ENCODE measurements around the gene HLA-DRA. TPM values are rescaled to one million over a fixed set of nuclear protein-coding genes. Genes with fewer than 3 reads are reported as not detected.

HLA-DRA gene
- total RNA-seq, 4 donors from 2014 or later: 26.0 to 440 (median 115) TPM

DNA sequence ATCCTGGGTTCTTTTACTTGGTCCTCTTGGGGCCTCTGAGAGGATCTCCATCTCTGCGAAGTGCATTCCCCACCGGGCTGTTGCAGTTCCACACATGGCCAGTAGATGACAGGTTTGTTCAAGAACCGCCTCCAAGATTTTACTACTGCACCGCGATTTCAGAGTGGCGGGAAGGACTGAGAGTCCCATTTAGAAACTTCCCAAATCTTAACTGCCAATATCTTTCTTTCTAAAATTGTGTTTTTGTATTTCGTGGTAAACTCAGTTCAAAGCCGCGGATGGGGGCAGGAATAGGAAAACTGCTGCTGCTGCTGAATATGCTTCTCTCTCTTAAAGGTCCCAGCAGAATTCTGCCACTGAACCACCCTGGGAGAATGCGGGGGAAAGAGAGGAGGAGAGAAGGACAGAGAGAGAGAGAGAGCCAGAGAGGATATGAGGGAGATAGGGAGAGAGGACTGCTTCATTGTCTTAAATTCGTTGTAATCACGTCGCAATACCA is 24.1 kb upstream of the HLA-DRA start:
- H3K4me3 ChIP-seq: peak overlapping the region in 1 of 4 donors; percentile 22
- intact Hi-C loops (cut with DNase I): no loop called here
- TF ChIP-seq, protein P1, sequence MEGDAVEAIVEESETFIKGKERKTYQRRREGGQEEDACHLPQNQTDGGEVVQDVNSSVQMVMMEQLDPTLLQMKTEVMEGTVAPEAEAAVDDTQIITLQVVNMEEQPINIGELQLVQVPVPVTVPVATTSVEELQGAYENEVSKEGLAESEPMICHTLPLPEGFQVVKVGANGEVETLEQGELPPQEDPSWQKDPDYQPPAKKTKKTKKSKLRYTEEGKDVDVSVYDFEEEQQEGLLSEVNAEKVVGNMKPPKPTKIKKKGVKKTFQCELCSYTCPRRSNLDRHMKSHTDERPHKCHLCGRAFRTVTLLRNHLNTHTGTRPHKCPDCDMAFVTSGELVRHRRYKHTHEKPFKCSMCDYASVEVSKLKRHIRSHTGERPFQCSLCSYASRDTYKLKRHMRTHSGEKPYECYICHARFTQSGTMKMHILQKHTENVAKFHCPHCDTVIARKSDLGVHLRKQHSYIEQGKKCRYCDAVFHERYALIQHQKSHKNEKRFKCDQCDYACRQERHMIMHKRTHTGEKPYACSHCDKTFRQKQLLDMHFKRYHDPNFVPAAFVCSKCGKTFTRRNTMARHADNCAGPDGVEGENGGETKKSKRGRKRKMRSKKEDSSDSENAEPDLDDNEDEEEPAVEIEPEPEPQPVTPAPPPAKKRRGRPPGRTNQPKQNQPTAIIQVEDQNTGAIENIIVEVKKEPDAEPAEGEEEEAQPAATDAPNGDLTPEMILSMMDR (IDR thresholded peaks at IDR 0.05): peak in 5 of 6 experiments; percentile 93 to 100 (median 98)
- no peak for TF ChIP-seq POLR2A (IDR thresholded peaks at IDR 0.05)
- 5 to 13% methylated on average over 13 of the region's 13 CpGs for WGBS, 2 donors
- peaks cover 0 to 86% (median 0%) of the 10 kb centered on the region in 4 donors for H3K27me3 ChIP-seq
- peaks cover 0 to 8% (median 0%) of the 10 kb centered on the region in 3 donors for H3K4me1 ChIP-seq
- DNase-seq: no peak
- H3K36me3 ChIP-seq: no peaks in the 10 kb centered on the region
- no peaks in the 10 kb centered on the region for H3K9me3 ChIP-seq
- H3K27ac ChIP-seq: no peak overlapping the region

DNA sequence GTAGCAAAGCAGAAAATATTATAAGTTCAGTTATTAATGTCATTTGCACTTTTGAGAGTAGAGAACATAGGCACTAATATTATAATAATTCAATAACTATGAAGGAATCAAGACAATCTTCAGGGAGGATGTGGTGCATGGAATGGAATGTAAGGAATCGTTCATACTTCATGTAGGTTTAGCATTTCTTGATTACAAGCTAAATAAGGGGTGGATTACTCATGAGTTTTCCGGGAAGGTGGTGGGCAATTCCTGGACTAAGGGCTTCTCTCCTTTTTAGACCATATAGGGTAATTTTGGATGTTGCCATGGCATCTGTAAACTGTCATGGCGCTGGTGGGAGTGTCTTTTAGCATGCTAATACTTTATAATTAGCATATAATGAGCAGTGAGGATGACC is 23.7 kb upstream of the HLA-DRA start:
- H3K27ac ChIP-seq: no peak overlapping the region
- intact Hi-C loops (cut with DNase I): no loop called here
- H3K36me3 ChIP-seq: no peaks in the 10 kb centered on the region
- H3K9me3 ChIP-seq: no peaks in the 10 kb centered on the region
- peaks cover 0 to 8% (median 0%) of the 10 kb centered on the region in 3 donors for H3K4me1 ChIP-seq
- DNase-seq: no peak
- TF ChIP-seq POLR2A (IDR thresholded peaks at IDR 0.05): no peak
- TF ChIP-seq, protein P1 (IDR thresholded peaks at IDR 0.05): no peak
- H3K4me3 ChIP-seq: no peak overlapping the region
- H3K27me3 ChIP-seq: peaks cover 0 to 89% (median 0%) of the 10 kb centered on the region in 4 donors
- WGBS, 2 donors: 81 to 82% methylated on average over 3 of the region's 3 CpGs

DNA sequence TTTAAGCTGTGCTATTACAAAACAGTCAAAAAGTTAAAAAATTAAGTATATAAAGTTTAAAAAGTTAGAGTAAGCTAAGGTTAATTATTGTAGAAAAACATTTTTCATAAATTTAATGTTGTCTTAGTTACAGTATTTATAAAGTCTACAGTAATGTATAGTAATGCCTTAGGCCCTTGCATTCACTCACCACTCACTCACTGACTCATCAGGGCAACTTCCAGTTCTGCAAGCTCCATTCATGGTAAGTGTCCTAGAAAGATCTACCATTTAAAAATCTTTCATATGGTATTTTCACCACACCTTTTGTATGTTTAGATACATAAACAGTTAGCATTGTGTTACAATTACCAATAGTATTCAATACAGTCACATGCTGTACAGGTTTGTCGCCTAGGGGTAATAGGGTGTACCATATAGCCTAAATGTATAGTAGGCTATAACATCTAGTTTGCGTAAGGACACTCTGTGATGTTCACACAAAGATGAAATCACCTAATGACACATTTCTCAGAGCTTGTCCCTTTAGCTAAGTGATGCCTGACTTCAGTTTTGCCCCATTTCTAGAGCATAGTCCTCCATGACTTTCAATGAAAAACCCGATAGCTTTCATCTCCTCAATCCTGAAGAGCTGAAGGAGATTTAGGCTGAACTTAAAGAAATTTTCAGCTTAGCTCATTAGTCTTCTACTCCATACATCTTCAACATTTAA is 14.9 kb upstream of the HLA-DRA start:
- H3K27me3 ChIP-seq: peaks cover 0 to 27% (median 0%) of the 10 kb centered on the region in 4 donors
- no peak for TF ChIP-seq POLR2A (IDR thresholded peaks at IDR 0.05)
- TF ChIP-seq, protein P1 (IDR thresholded peaks at IDR 0.05): no peak
- WGBS, 2 donors: 88 to 94% methylated on average over 3 of the region's 3 CpGs
- H3K9me3 ChIP-seq: no peaks in the 10 kb centered on the region
- H3K4me3 ChIP-seq: no peak overlapping the region
- DNase-seq: no peak
- no peak overlapping the region for H3K27ac ChIP-seq
- intact Hi-C loops (cut with DNase I): no loop called here
- H3K36me3 ChIP-seq: no peaks in the 10 kb centered on the region
- peaks cover 0 to 3% (median 0%) of the 10 kb centered on the region in 3 donors for H3K4me1 ChIP-seq

DNA sequence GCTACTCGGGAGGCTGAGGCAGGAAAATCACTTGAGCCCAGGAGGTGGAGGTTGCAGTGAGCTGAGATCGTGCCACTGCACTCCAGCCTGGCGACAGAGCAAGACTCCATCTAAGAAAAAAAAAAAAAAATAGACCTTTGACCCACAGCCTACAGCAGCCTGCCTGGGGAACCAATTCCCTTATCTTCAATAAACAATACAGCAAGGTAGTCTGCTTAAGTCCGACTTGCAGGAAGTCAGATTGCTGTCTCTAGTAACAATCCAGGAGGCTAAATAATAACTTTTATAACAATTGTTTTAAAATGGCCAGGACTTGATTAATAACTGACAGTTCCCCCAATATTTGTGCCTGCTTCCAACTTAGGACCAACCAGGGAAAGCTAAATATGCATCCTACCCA is 13.3 kb upstream of the HLA-DRA start:
- no peak for TF ChIP-seq POLR2A (IDR thresholded peaks at IDR 0.05)
- TF ChIP-seq, protein P1 (IDR thresholded peaks at IDR 0.05): no peak
- Histone ChIP-seq H3K36me3 (no peaks in the 10 kb centered on the region), H3K4me1 (peaks cover 0 to 3% (median 0%) of the 10 kb centered on the region in 3 donors), H3K27ac (no peak overlapping the region), H3K4me3 (no peak overlapping the region), H3K9me3 (no peaks in the 10 kb centered on the region), H3K27me3 (peaks cover 0 to 22% (median 0%) of the 10 kb centered on the region in 4 donors)
- WGBS, 2 donors: 66 to 69% methylated on average over 3 to 4 of the region's 4 CpGs
- DNase-seq: no peak
- intact Hi-C loops (cut with DNase I): no loop called here

DNA sequence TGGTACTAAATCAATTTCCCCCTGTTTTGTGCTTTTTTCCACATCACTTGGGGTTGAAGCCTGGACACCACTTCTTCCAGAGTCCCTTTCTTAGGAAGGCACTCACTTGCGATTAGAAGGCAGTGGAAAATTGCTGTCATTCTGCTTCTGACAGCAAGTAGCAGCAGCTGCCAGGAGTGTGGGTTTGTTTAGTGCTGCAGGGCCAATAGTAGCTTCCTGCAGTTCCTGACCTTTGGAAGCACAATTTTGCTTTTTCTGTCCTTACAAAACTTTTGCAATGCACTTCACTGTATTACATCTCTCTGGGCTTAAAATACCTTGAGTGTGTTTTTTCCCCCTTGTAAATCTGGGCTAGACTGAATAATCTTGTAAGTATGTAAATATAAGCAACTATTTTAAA is 12.5 kb upstream of the HLA-DRA start:
- 25 to 30% methylated on average over 1 of the region's 1 CpG for WGBS, 2 donors

More for the DNA sequence above, 12.5 kb upstream of the HLA-DRA start:
- Histone ChIP-seq H3K27ac (no peak overlapping the region), H3K9me3 (no peaks in the 10 kb centered on the region), H3K4me1 (peaks cover 0 to 3% (median 0%) of the 10 kb centered on the region in 3 donors), H3K27me3 (peaks cover 0 to 19% (median 0%) of the 10 kb centered on the region in 4 donors), H3K4me3 (no peak overlapping the region), H3K36me3 (no peaks in the 10 kb centered on the region)
- DNase-seq: no peak
- no peak for TF ChIP-seq POLR2A (IDR thresholded peaks at IDR 0.05)
- TF ChIP-seq, protein P1 (IDR thresholded peaks at IDR 0.05): no peak
- intact Hi-C loops (cut with DNase I): no loop called here
